ENCODE measurements around the gene POLR2F.

POLR2F gene

GRCh38 chr22:37999236-37999635, 45.7 kb downstream of the POLR2F start:
- no peaks in the 10 kb centered on the region for H3K9me3 ChIP-seq
- no peaks in the 10 kb centered on the region for H3K27me3 ChIP-seq
- no peak overlapping the region for H3K4me3 ChIP-seq
- no peak overlapping the region for H3K27ac ChIP-seq
- H3K4me1 ChIP-seq = peaks cover 0 to 22% (median 3%) of the 10 kb centered on the region in 4 donors
- DNase-seq = no peak
- intact Hi-C loops (cut with DNase I; ENCODE audit: low total_unique reads) = no loop called here
- no peaks in the 10 kb centered on the region for H3K36me3 ChIP-seq
- TF ChIP-seq CTCF (IDR thresholded peaks at IDR 0.05) = no peak

- no peak for TF ChIP-seq CTCF (IDR thresholded peaks at IDR 0.05)
- Histone ChIP-seq H3K36me3 (no peaks in the 10 kb centered on the region), H3K4me3 (no peak overlapping the region), H3K9me3 (no peaks in the 10 kb centered on the region), H3K27me3 (no peaks in the 10 kb centered on the region), H3K27ac (no peak overlapping the region), H3K4me1 (peaks cover 0 to 22% (median 3%) of the 10 kb centered on the region in 4 donors)
- no peak for DNase-seq
- intact Hi-C loops (cut with DNase I; ENCODE audit: low total_unique reads) = no loop called here
These were observed 46.3 kb downstream of the POLR2F start for GRCh38 chr22:37999640-38000272.

GRCh38 chr22:38005943-38006342, 52.4 kb downstream of the POLR2F start:
- no peak for DNase-seq
- no peak overlapping the region for H3K27ac ChIP-seq
- H3K9me3 ChIP-seq = no peaks in the 10 kb centered on the region
- no peaks in the 10 kb centered on the region for H3K27me3 ChIP-seq
- intact Hi-C loops (cut with DNase I; ENCODE audit: low total_unique reads) = no loop called here
- TF ChIP-seq CTCF (IDR thresholded peaks at IDR 0.05) = no peak
- H3K4me3 ChIP-seq = no peak overlapping the region
- no peaks in the 10 kb centered on the region for H3K36me3 ChIP-seq
- no peaks in the 10 kb centered on the region for H3K4me1 ChIP-seq

- no peak for TF ChIP-seq CTCF (IDR thresholded peaks at IDR 0.05)
These were observed 53.4 kb downstream of the POLR2F start for GRCh38 chr22:38006906-38007305.

GRCh38 chr22:38007330-38007902, 53.9 kb downstream of the POLR2F start:
- intact Hi-C loops (cut with DNase I; ENCODE audit: low total_unique reads) = no loop called here
- H3K36me3 ChIP-seq = no peaks in the 10 kb centered on the region
- H3K27ac ChIP-seq = no peak overlapping the region
- no peak for DNase-seq
- no peaks in the 10 kb centered on the region for H3K9me3 ChIP-seq
- no peak overlapping the region for H3K4me3 ChIP-seq
- no peak for TF ChIP-seq CTCF (IDR thresholded peaks at IDR 0.05)
- no peaks in the 10 kb centered on the region for H3K27me3 ChIP-seq
- H3K4me1 ChIP-seq = no peaks in the 10 kb centered on the region

More at GRCh38 chr22:38006906-38007305, 53.4 kb downstream of the POLR2F start:
- Histone ChIP-seq H3K36me3 (no peaks in the 10 kb centered on the region), H3K27me3 (no peaks in the 10 kb centered on the region), H3K4me1 (no peaks in the 10 kb centered on the region), H3K9me3 (no peaks in the 10 kb centered on the region), H3K4me3 (no peak overlapping the region), H3K27ac (no peak overlapping the region)
- intact Hi-C loops (cut with DNase I; ENCODE audit: low total_unique reads) = no loop called here
- no peak for DNase-seq

All from tibial artery (tissue), 4 donors.